GM18909 (cell line): ENCODE data around the gene FAM222A.

ENCODE experiments used
- ATAC-seq: cut with Tn5 transposase; IDR thresholded peaks from one replicate; pipeline ENCODE4 v1.9.1; 2021; ENCODE audit warnings: mild to moderate bottlenecking; ENCODE audit not compliant: unreplicated experiment, poor library complexity

Gene FAM222A

GRCh38 chr12:109756457-109756856 lies 42.8 kb downstream of the FAM222A start:
- ATAC-seq = no peak

GRCh38 chr12:109757671-109758265 lies 44.1 kb downstream of the FAM222A start:
- ATAC-seq = no peak

GRCh38 chr12:109758426-109759420 lies 45.1 kb downstream of the FAM222A start:
- ATAC-seq = no peak

DNA sequence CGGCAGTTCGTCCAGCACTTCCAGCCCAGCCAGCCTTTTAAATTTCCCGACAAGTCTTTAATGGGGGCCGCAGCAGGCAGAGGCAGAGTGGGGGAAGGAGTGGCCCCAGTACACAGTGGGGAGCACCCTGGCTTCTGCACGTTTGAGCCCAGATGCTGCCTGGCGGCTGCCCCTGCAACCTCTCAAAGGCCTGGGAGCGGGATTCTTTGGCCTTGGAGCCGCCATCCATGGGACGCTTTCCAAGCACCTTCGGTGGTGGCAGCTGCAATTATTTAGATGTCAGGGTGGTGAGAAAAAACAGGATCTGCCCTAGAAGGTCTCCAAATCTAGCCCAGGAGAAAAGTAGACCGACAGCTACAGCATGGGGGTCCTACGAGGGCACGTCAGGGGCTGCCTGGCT lies 46.0 kb downstream of the FAM222A start:
- no peak for ATAC-seq

DNA sequence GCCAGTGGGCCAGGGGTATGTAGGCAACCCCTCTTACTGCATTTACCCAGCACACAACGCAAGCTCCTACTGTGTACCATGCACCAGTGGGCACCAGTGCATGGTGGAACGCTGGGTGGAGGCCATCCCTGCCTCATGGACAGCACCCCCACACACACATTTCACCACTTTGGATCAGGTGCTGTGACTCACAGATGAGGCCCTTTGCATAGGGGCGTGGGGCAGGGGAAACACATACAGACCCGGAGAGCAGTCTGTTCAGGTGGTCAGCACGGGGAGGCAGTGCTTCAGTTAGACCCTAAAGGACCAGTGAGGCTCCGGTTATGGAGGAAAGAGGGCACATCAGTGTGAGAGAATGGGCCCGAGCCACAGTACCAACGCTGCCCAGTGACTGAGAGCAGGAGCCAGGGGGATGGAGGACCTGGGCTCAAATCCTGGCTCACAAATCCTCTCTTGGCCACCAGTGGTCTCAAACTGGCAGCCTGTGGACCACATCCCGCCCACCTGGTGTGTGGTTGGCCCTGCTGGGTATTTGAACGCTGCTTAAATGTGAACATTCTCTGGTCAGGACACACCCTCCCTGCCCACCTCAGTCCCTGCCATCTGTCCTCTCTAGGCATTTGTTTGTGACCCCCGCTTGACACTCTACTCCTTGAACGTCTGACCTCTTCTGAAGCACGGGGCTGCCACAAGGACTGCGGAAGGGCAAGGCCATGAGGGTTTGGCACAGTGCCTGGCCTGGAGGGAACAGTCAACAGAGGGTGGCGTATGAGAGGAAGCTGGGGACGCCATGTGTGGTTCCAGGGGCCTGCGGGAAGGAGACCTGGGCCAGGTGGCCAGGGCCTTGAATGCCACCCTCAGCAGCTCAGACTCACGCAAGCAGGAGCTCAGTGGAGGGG lies 46.7 kb downstream of the FAM222A start:
- ATAC-seq = no peak

DNA sequence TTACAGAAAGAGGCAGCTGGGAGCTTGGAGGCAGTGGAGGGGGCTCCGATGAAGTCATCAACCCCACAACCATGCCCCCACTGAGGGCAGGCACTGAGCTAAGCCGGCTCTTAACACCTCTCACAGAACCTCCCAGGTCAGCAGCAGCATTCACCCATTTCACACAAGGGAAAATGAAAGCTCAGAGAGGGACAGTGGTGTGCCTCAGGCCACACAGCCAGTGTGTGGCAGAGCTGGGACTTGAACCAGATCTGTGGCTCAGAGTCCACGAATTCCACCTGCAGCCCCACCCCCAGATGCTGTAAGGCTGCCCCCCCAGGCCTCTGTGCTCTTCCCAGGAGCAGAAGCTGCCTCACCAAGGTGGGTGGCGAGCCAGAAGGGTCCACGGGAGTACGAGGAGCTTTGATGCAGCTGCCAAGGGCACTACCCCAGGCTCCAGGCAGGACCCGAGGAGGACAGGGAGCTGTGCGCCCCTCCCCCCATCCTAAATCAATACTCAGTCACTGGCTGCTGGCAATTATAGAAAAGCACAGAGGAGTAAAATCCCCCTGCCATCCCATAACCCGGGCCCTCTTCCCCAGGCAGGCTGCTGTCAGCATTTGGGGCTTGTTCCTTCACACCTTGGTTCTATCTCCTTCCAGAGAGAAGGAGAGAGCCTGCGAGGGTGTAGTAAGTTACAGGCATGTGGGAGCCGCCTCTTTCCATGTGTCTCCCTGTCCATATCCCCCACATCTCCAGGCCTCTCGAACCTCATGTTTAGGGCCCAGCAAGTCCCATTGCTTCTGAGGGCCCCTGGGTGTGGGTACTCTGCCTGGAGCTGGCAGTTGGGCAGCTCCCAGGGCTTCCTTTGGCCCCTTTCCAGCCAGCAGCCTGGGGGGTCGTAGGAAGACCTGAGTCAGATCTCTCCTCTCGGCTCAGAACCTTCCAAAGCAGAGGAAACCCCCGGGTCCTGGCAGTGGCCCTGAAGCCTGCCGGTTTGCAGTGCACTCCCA lies 47.6 kb downstream of the FAM222A start:
- no peak for ATAC-seq

DNA sequence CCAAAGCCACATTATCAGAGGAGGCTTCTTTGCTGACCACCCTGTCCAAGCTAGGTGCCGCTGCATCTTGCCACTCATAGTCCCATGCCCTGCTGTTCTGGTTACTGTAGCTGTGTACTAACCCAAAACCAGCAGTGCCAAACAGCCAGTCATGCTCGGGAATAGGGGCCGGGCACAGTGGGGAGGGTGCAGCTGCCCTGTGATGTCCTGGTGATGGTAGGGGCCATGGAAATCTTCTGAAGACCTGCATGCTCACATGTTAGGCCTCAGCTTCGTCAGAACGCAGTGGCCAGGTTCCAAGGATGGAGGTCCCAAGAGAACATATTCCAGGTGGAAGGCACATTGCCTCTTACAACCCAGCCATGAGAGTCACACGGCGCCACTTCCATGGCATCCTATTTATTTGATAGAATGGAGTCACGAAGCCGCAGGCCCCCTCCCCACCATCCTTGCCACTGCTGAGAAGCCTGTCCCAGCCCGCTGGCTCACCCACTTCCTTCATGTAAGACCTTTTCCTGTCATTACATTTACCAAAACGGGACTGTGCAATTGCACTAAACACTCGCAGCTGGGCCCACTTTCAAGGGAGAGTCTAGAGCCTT lies 48.5 kb downstream of the FAM222A start:
- ATAC-seq = no peak

DNA sequence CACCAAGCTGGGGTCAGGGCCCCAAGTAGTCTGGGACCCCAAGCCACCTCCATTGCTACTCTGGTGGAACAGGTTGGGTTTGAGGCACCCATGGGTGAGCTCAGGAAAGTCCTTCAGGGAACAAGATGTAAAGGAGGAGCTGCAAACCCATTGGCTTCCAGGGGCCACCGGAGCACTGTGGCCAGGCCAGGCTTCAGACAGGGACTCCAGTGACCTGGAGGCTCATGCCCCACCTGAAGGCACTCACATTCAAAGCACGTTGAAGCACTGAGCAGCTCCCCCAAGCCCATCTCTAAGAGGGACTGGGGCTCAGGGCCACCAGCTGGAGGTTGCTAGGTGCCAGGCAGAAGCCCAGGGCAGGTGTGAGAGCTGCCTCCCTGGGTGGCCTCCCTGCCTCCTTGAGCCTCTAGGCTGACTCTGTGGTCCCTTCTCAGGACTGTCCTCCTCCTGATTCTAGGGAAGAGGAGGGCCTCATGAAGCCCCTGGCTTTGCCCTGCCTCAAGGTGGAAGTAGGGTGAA lies 49.1 kb downstream of the FAM222A start:
- no peak for ATAC-seq

- no peak for ATAC-seq
These were observed 49.7 kb downstream of the FAM222A start for GRCh38 chr12:109763201-109763841.

DNA sequence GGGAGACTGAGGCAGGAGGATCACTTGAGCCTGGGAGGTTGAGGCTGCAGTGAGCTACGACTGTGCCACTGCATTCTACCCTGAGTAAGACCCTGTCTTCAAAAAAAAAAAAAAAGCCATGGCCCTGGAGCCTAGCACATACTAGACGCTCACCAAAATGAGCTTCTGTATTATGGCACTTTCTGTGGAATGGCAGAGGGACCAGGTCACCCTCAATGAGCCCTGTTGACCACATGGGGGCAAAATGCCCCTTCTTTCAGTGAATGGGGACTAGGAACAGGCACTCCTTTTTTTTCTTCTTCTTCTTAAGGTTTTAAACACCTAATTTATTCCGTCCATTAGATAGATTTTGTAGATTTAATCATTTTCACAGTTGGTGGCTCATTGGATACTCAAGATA lies 50.5 kb downstream of the FAM222A start:
- no peak for ATAC-seq

- ATAC-seq = no peak
These were observed 51.3 kb downstream of the FAM222A start for GRCh38 chr12:109764776-109765445.

DNA sequence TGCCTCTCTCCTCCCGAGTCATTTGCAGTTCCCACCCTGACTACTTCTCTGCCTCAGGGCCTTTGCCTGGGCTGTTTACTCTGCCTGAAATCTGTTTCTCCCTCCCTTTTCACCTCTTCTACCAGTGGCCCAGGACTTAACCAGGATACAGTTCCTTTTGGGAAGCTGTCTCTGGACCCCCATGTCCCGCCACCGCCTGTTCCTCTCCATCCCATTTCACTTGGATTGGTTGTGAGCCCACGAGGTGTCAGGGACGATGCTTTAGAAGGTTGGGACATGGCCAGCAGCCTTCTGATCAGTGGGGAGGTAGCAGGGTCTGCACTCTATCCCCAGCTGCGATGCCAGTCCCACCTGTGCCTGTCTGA lies 51.8 kb downstream of the FAM222A start:
- ATAC-seq = no peak

DNA sequence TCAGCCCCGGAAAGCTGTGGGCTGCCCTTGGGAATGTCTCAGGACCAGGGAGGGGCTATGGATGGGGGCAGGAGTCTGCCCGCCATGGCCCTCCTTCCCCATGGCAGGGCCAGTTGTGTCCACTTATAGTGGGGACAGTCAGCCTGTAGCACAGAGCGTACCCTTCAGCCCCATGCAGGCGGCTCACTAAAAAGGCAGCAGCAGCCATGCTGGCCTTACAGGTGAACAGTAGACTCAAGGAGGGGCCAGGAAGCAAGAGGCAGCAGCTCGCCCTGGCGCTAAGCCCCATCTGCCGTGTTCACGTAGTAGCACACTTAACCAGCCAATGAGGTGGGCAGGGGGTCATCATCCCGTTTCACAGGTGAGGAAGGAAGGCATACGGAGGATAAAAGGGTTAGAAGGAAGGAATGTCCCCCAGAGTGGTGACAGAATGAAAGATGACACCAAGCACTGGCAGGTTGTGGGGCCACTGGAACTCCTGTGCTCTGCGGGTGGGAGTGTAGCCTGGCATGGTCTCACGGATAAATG lies 52.7 kb downstream of the FAM222A start:
- no peak for ATAC-seq

- ATAC-seq = no peak
These were observed 53.8 kb downstream of the FAM222A start for GRCh38 chr12:109767456-109767855.

- ATAC-seq = no peak
These were observed 54.6 kb downstream of the FAM222A start for GRCh38 chr12:109767991-109768900.

- ATAC-seq = no peak
These were observed 55.5 kb downstream of the FAM222A start for GRCh38 chr12:109768901-109769670.
